ENCODE data around the gene OSBPL8. TPM values are rescaled to one million over a fixed set of nuclear protein-coding genes. Genes with fewer than 3 reads are reported as not detected.
"Not testable (repeated sequence)": the region's sequence is repeated elsewhere in the genome, so short reads cannot be mapped to it uniquely, and the experiment has no call there.

The OSBPL8 gene
- total RNA-seq, 2 donors from 2014 or later, result 141 to 146 TPM

DNA sequence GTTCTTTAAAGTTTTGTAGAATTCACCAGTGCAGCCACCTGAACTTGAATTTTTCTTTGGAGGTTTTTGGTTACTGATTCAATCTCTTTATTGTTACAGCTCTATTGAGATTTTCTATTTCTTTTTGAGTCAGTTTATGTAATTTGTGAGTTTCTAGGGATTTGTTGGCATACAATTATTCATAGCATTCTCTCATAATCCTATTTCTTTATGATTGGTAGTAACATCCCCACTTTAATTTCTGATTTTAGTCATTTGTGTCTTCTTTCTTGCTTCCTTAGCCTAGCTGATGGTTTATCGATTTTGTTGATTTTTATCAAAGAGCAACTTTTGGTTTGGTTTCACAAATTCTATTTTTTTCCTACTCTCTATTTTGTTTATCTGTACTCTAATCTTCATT is 193.4 kb downstream of the OSBPL8 start:
- H3K4me3 Mint-ChIP-seq, result no peak overlapping the region
- no peak overlapping the region for H3K27ac Mint-ChIP-seq
- no peak for ATAC-seq

DNA sequence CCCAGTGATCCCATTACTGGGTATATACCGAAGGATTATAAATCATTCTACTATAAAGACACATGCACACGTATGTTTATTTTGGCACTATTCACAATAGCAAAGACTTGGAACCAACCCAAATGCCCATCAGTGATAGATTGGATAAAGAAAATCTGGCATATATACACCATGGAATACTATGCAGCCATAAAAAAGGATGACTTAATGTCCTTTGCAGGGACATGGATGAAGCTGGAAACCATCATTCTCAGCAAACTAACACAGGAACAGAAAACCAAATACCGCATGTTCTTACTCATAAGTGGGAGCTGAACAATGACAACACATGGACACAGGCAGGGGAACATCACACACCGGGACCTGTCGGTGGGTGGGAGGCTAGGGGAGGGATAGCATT is 195.4 kb downstream of the OSBPL8 start:
- not testable (repeated sequence) for ATAC-seq; H3K4me3 Mint-ChIP-seq; H3K4me1 Mint-ChIP-seq; DNase-seq; H3K27ac Mint-ChIP-seq; H3K27me3 Mint-ChIP-seq; H3K9me3 ChIP-seq (ENCODE audit: control insufficient read depth, low read length, poor library complexity, severe bottlenecking)
- H3K36me3 Mint-ChIP-seq (ENCODE audit: low read depth), result peaks cover 25% of the 10 kb centered on the region

More for the DNA sequence above, 193.4 kb downstream of the OSBPL8 start:
- Mint-ChIP-seq H3K36me3 (ENCODE audit: low read depth) (peaks cover 23% of the 10 kb centered on the region), H3K4me1 (peaks cover 4% of the 10 kb centered on the region), H3K27me3 (no peaks in the 10 kb centered on the region)
- H3K9me3 ChIP-seq (ENCODE audit: control insufficient read depth, low read length, poor library complexity, severe bottlenecking), result peaks cover 5% of the 10 kb centered on the region
- DNase-seq, result no peak

DNA sequence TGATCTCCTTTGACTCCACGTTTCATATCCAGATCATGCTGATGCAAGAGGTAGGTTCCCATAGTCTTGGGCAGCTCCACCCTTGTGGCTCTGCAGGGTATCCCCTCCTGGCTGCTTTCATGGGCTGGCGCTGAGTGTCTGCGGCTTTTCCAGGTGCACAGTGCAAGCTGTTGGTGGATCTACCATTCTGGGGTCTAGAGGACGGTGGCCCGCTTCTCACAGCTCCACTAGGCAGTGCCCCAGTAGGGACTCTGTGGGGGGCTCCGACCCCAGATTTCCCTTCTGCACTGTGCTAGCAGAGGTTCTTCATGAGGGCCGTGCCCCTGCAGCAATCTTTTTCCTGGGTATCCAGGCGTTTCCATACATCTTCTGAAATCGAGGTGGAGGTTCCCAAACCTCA is 199.3 kb downstream of the OSBPL8 start:
- H3K27me3 Mint-ChIP-seq, result no peaks in the 10 kb centered on the region
- ATAC-seq (no peak), DNase-seq (no peak)
- H3K27ac Mint-ChIP-seq, result no peak overlapping the region
- peaks cover 4% of the 10 kb centered on the region for H3K4me1 Mint-ChIP-seq
- peaks cover 10% of the 10 kb centered on the region for H3K36me3 Mint-ChIP-seq (ENCODE audit: low read depth)
- H3K4me3 Mint-ChIP-seq, result no peak overlapping the region
- no peaks in the 10 kb centered on the region for H3K9me3 ChIP-seq (ENCODE audit: control insufficient read depth, low read length, poor library complexity, severe bottlenecking)

DNA sequence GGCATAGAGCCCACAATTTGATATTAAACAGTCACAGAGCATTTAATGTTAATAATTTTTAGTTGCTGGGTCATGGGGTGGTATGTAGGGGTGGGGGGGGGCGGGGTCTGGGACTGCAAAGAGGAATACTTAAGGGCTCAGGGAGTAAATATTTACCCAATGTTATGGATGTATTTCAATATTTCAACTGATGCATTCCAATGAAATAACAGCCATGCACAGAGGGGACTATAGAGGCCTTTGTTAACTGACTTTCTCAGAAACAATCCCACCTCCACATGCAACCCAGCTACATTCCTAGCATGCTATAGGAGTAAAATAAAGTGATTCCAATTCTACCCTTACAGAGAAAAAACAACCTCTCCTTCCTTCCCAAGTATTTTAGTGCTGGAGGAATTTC is 203.5 kb downstream of the OSBPL8 start:
- DNase-seq, result no peak
- H3K9me3 ChIP-seq (ENCODE audit: control insufficient read depth, low read length, poor library complexity, severe bottlenecking), result no peaks in the 10 kb centered on the region
- H3K4me3 Mint-ChIP-seq, result no peak overlapping the region
- no peak for ATAC-seq
- H3K27ac Mint-ChIP-seq, result no peak overlapping the region
- H3K36me3 Mint-ChIP-seq (ENCODE audit: low read depth), result peaks cover 10% of the 10 kb centered on the region
- H3K4me1 Mint-ChIP-seq, result no peaks in the 10 kb centered on the region
- no peaks in the 10 kb centered on the region for H3K27me3 Mint-ChIP-seq

DNA sequence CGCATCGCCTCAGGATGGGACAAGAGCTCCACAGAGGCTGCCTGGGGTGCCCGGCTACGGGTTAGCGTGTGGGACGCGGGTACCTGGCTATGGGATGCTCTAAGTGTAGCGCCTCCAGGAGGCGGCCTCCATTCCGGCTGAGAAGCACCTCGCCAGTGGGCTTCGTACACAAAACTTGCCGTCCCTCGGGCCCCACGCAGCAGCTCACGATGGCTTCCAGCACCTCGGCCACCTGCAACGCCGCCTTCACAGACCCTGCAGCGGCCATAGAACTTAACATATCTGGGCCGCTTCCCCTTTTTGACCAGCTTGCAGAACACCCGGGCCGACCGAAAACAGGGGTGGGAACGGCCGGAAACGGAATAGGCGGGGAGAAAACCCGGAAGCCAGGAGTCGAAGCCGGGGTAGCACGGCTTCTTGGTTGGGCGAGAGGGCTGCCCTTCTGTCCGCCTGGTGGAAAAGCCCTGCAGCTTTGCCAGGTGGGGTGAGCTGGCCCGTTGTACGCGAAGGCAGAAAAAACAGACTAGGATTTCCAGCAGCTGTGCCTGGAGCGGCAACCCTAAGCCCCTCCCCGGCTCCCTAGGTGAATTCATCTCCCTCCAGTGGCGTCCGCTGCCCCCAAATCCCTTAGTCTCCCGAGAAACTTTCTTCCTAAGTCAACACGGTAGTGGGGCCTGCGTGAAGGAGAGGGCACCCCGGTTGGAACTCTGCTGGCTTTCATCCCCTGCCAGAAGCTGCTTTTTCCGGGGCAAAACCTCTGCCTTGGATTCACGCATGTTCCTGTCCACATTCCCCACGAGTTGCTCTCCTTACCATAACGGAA is 211.3 kb downstream of the OSBPL8 start, which contains the start of gene BBS10:
TSS of gene BBS10 (minus strand) at position 337 of the 823 bp plus-strand sequence. CDS start at position 280, 57 bp downstream.
- Mint-ChIP-seq H3K27me3 (no peaks in the 10 kb centered on the region), H3K4me1 (peaks cover 11% of the 10 kb centered on the region), H3K4me3 (peak within 1 kb of the TSS; percentile 93), H3K36me3 (ENCODE audit: low read depth) (no peaks in the 10 kb centered on the region), H3K27ac (peak within 1 kb of the TSS; percentile 89)
- DNase-seq (peak; percentile 63 to 75 (median 72)), ATAC-seq (peak; percentile 97)
- H3K9me3 ChIP-seq (ENCODE audit: control insufficient read depth, low read length, poor library complexity, severe bottlenecking), result no peaks in the 10 kb centered on the region

DNA sequence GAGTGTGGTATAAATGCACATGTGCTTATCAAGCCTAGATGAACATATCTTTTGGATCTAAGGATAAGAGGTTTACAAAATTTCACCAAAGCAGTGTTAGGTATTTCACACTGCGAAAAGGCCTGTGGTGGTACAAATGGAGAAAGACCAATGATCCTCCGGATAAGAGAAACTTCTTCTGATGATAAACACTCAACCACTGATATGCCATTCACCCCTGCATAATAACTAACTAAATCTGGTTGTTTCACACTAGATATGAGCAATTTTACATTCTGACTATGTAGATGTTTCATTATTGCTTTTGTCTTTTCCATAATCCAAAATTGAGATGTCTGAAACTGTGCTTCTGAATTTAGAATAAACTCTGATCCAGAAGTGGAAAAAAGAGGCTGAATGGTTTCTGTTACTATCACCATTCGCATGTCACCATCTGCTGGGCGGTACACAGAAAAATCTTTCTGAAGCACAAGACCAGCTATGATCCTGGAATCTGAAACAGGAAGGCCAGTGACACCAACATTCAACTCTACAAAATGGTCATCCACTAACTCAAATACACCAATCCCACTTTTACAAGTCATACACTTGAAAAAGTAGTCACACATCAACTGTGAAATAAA is 212.7 kb downstream of the OSBPL8 start:
- Mint-ChIP-seq H3K27me3 (no peaks in the 10 kb centered on the region), H3K4me1 (peaks cover 12% of the 10 kb centered on the region), H3K4me3 (peak overlapping the region; percentile 93), H3K27ac (peak overlapping the region; percentile 89), H3K36me3 (ENCODE audit: low read depth) (no peaks in the 10 kb centered on the region)
- no peaks in the 10 kb centered on the region for H3K9me3 ChIP-seq (ENCODE audit: control insufficient read depth, low read length, poor library complexity, severe bottlenecking)
- ATAC-seq (no peak), DNase-seq (no peak)

DNA sequence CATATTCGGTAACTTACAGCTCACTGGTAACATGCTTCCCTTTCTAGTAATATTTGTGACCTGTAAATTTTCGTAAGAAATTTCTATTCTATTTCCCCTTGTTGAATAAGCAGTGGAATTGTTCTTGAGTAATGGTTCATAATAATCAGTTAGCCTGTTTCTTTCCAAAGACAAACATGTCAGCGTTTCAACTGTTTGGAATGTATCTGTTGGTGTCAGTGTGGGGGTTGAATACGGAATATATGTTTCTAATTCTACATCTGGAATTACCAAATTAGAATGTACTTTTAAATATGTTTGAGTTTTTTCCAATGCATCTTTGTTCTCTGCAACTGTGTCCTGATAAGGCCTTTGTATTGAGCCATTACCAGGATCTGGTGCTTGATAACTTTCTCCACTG is 213.3 kb downstream of the OSBPL8 start:
- H3K4me3 Mint-ChIP-seq, result no peak overlapping the region
- DNase-seq (no peak), ATAC-seq (no peak)
- no peaks in the 10 kb centered on the region for H3K9me3 ChIP-seq (ENCODE audit: control insufficient read depth, low read length, poor library complexity, severe bottlenecking)
- H3K27ac Mint-ChIP-seq, result no peak overlapping the region
- peaks cover 17% of the 10 kb centered on the region for H3K4me1 Mint-ChIP-seq
- no peaks in the 10 kb centered on the region for H3K27me3 Mint-ChIP-seq
- peaks cover 6% of the 10 kb centered on the region for H3K36me3 Mint-ChIP-seq (ENCODE audit: low read depth)

DNA sequence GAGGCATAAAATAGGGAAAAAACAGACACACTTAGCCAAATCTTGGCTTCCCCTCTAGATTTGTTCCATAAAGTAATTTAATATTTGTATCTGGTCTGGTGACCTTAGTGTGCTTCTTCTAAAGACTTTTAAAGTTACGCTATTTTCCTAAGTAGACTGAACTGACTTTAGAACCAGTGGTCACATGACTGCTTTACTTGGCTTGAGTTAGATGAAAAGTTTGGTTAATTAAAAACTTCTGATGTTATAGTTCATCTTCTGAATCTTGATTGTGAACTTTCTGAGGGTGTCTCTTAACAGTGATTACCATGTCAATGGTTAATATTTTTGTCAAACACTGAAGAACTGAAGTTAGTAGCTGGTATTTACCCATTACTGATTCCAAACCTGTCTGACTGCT is 214.0 kb downstream of the OSBPL8 start:
- ATAC-seq, result no peak
- no peaks in the 10 kb centered on the region for H3K9me3 ChIP-seq (ENCODE audit: control insufficient read depth, low read length, poor library complexity, severe bottlenecking)
- Mint-ChIP-seq H3K27me3 (no peaks in the 10 kb centered on the region), H3K36me3 (ENCODE audit: low read depth) (peaks cover 6% of the 10 kb centered on the region), H3K4me1 (peaks cover 17% of the 10 kb centered on the region), H3K27ac (no peak overlapping the region), H3K4me3 (no peak overlapping the region)
- no peak for DNase-seq

DNA sequence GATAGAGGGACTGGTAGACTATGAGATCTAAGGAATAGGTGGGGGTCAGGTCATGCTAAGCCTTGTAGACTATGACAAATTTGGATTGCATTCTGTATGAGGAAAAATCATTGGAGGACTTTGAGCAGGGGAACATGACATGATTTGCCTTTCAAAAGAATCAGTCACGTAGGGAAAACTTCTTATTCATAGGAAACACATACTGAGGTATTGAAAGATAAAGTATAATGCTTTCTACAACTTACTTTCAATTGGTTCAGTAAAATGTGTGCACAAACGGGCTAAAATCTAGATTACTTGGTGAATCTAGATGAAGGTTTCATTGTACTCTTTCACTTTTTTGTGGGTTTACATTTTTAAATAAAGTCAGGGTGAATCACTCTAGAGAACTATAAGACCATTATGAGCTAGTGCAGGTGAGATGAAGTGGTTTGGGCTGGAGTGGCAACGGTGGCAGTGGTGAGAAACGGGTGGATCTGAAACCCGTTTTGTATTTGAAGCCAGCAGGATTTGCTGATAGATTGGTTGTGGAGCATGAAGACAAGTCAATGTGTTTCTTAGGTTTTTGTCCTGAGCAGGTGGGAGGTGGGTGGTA is 218.0 kb downstream of the OSBPL8 start:
- Mint-ChIP-seq H3K4me3 (no peak overlapping the region), H3K27ac (no peak overlapping the region)

DNA sequence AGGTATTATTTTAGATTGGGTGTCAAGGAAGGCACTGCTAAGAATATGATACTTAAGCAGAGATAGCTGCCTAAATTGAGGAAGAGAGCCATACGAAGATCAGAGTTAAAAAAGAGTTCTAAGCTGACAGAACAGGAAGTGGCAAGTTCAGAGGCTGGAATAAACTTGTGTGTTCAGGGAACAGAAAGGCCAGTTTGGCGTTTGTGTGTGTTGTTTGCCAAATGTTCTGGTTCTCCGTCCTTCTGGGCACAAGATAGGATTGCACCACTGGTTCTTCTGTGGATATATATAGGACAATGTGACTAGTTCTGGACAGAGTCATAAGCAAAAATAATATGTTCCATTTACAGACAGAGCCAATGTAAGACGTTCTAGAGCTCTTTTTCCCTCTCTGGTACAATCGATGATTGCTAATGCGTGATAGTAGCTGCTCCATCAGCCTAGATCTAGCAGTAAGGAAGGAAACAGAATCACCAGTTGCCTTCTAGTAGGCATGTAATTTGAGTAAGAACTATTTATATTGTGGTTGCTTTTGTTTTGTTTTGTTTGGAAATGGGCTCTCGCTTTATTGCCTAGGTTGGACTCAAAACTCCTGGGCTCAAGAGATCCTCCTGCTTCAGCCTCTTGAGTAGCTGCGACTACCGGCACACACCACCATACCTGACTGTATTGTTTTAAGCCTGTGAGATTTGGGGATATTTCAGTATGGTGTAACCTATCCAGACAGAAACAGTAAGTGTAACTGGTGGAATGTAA is 218.7 kb downstream of the OSBPL8 start:
- Mint-ChIP-seq H3K36me3 (ENCODE audit: low read depth) (peaks cover 6% of the 10 kb centered on the region), H3K4me1 (peaks cover 6% of the 10 kb centered on the region), H3K27ac (no peak overlapping the region), H3K4me3 (no peak overlapping the region), H3K27me3 (peaks cover 24% of the 10 kb centered on the region)
- no peaks in the 10 kb centered on the region for H3K9me3 ChIP-seq (ENCODE audit: control insufficient read depth, low read length, poor library complexity, severe bottlenecking)
- ATAC-seq (no peak), DNase-seq (no peak)

More for the DNA sequence above, 218.0 kb downstream of the OSBPL8 start:
- Mint-ChIP-seq H3K4me1 (peaks cover 6% of the 10 kb centered on the region), H3K27me3 (peaks cover 20% of the 10 kb centered on the region), H3K36me3 (ENCODE audit: low read depth) (peaks cover 6% of the 10 kb centered on the region)
- ATAC-seq (no peak), DNase-seq (no peak)
- no peaks in the 10 kb centered on the region for H3K9me3 ChIP-seq (ENCODE audit: control insufficient read depth, low read length, poor library complexity, severe bottlenecking)

DNA sequence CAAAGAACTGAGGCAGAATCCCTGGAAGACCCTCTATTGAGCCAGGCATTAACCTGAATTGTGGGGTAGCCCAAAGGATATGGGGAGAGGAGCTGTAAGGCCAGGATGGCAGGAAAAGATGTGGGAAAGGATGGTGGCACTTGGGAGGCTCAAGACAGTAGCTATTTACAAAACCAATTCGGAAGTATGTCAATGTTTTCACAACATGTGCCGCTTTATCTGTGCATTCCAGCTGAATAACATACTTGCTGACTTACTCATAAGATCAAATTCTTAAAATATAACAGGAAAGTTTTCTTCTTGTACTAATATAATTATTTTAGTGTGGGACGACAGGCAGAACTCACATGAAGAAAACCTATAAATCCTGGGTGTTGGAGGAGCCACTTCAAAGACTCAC is 222.0 kb downstream of the OSBPL8 start:
- H3K9me3 ChIP-seq (ENCODE audit: control insufficient read depth, low read length, poor library complexity, severe bottlenecking), result no peaks in the 10 kb centered on the region
- H3K27ac Mint-ChIP-seq, result no peak overlapping the region
- H3K27me3 Mint-ChIP-seq, result peaks cover 24% of the 10 kb centered on the region
- peaks cover 6% of the 10 kb centered on the region for H3K4me1 Mint-ChIP-seq
- H3K4me3 Mint-ChIP-seq, result no peak overlapping the region
- no peak for ATAC-seq
- no peak for DNase-seq
- H3K36me3 Mint-ChIP-seq (ENCODE audit: low read depth), result peaks cover 6% of the 10 kb centered on the region

DNA sequence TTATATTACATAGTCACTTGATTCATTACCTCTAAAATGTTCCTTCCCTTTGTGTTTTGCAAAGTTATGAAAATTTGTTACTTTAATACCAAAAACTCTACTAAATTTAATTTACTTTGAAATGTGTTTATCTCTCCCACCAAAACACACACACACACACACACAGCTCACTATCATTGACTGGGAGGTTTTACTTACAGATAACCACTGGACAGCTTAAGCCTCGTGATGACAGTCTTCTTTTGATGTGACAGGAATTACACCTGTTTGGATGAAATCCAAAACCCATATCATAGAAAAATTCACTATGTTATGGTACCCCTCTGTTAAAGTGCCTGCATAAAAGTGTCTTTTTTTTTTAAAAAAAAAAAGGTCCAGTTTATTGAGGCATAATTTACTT is 227.0 kb downstream of the OSBPL8 start:
- Mint-ChIP-seq H3K27ac (no peak overlapping the region), H3K27me3 (peaks cover 42% of the 10 kb centered on the region), H3K4me3 (no peak overlapping the region), H3K36me3 (ENCODE audit: low read depth) (no peaks in the 10 kb centered on the region), H3K4me1 (no peaks in the 10 kb centered on the region)
- DNase-seq, result no peak
- no peaks in the 10 kb centered on the region for H3K9me3 ChIP-seq (ENCODE audit: control insufficient read depth, low read length, poor library complexity, severe bottlenecking)
- ATAC-seq, result no peak

DNA sequence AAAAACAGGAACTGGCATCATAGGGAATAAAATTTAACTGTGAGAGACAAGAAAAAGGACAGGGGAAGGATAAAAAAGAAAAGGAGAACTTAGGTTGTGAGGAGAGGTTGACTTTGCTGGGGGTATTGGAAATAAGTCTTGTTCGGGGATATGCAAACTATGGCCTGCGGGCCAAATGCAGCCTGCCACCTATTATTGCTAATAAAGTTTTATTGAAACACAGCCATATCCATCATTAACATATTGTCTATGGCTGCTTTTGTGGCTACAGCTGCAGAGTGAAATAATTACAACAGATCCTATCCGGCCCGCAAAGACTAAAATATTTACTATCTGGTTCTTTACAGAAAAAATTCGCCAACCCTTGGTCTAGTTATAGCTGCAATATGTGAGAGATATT is 230.0 kb downstream of the OSBPL8 start:
- Mint-ChIP-seq H3K4me3 (no peak overlapping the region), H3K27me3 (peaks cover 34% of the 10 kb centered on the region), H3K4me1 (no peaks in the 10 kb centered on the region), H3K27ac (no peak overlapping the region), H3K36me3 (ENCODE audit: low read depth) (no peaks in the 10 kb centered on the region)
- DNase-seq (no peak), ATAC-seq (no peak)
- H3K9me3 ChIP-seq (ENCODE audit: control insufficient read depth, low read length, poor library complexity, severe bottlenecking), result no peaks in the 10 kb centered on the region
